Loucy (cell line): Measurements from ENCODE around the gene SUPT20HL2.

Experiments
- H2AFZ ChIP-seq: fragments of 200-600 bp; sonication (generic); 2 replicates; pipeline ENCODE4 v1.6.0; 2016; ENCODE audit warnings: antibody characterized with exemption, mild to moderate bottlenecking, low read length, moderate library complexity
- H3F3A ChIP-seq: fragments of 200-600 bp; 2 replicates; pipeline ENCODE4 v1.6.0; 2016; ENCODE audit warnings: antibody characterized with exemption, low read depth, mild to moderate bottlenecking
- H3K27me3 ChIP-seq: fragments of 200-600 bp; sonication (generic); 2 replicates; pipeline ENCODE4 v1.6.1; 2014; ENCODE audit warnings: low read length, mild to moderate bottlenecking; ENCODE audit not compliant: insufficient read depth, poor library complexity, severe bottlenecking
- H3K36me3 ChIP-seq: fragments of 200-600 bp; sonication (generic); 2 replicates; pipeline ENCODE4 v1.6.1; 2016; ENCODE audit warnings: low read length; ENCODE audit not compliant: insufficient read depth
- H3K4me1 ChIP-seq: fragments of 200-600 bp; sonication (generic); 2 replicates; pipeline ENCODE4 v1.5.1; 2014; ENCODE audit warnings: low read length, mild to moderate bottlenecking; ENCODE audit not compliant: insufficient read depth, poor library complexity, severe bottlenecking
- H3K4me2 ChIP-seq: fragments of 200-600 bp; sonication (generic); 2 replicates; pipeline ENCODE4 v1.6.0; 2014; ENCODE audit warnings: antibody characterized with exemption, low read length, low read depth, mild to moderate bottlenecking; ENCODE audit not compliant: poor library complexity, severe bottlenecking
- H3K4me3 ChIP-seq: fragments of 200-600 bp; sonication (generic); 2 replicates; pipeline ENCODE4 v1.5.1; 2014; ENCODE audit warnings: low read length, mild to moderate bottlenecking, mixed read lengths; ENCODE audit not compliant: poor library complexity, severe bottlenecking
- H3K79me2 ChIP-seq: fragments of 200-600 bp; sonication (generic); 2 replicates; pipeline ENCODE4 v1.6.1; 2014; ENCODE audit warnings: low read length; ENCODE audit not compliant: insufficient read depth
- H3K9ac ChIP-seq: fragments of 200-600 bp; sonication (generic); 2 replicates; pipeline ENCODE4 v1.6.0; 2014; ENCODE audit warnings: mild to moderate bottlenecking, low read depth, low read length, moderate library complexity; ENCODE audit not compliant: poor library complexity, severe bottlenecking
- H3K9me2 ChIP-seq: fragments of 200-600 bp; sonication (generic); replicated peaks from 2 replicates; pipeline ENCODE4 v1.6.1; 2016; ENCODE audit warnings: low read depth, low read length, mixed read lengths
- H3K9me3 ChIP-seq: fragments of 200-600 bp; sonication (generic); 2 replicates; pipeline ENCODE4 v1.6.1; 2014; ENCODE audit warnings: mild to moderate bottlenecking, antibody characterized with exemption, low read length, low read depth; ENCODE audit not compliant: insufficient read depth
- H4K20me1 ChIP-seq: fragments of 200-600 bp; sonication (generic); 2 replicates; pipeline ENCODE4 v1.6.0; 2014; ENCODE audit warnings: antibody characterized with exemption, low read length, mild to moderate bottlenecking; ENCODE audit not compliant: insufficient read depth, poor library complexity, severe bottlenecking
- CTCF ChIP-seq: fragments of 200-600 bp; sonication (generic); conservative IDR thresholded peaks from 2 replicates; pipeline ENCODE4 v1.5.1; 2014; ENCODE audit warnings: mild to moderate bottlenecking, antibody characterized with exemption, low read length
- EZH2phosphoT487 ChIP-seq: fragments of 200-600 bp; IDR thresholded peaks from 2 replicates; pipeline ENCODE4 v1.6.1; 2018; ENCODE audit warnings: antibody characterized with exemption, mild to moderate bottlenecking, moderate library complexity, borderline replicate concordance

Gene SUPT20HL2

GRCh38 chrX:24340501-24340900, 26.6 kb upstream of the SUPT20HL2 start:
- no peaks in the 10 kb centered on the region for H3K4me1 ChIP-seq
- H3K9ac ChIP-seq: no peak overlapping the region
- H3K79me2 ChIP-seq: no peaks in the 10 kb centered on the region
- no peak overlapping the region for H3K4me3 ChIP-seq
- H3K27me3 ChIP-seq: no peaks in the 10 kb centered on the region
- no peaks in the 10 kb centered on the region for H3F3A ChIP-seq
- no peaks in the 10 kb centered on the region for H4K20me1 ChIP-seq
- H3K9me3 ChIP-seq: no peaks in the 10 kb centered on the region
- H2AFZ ChIP-seq: no peak overlapping the region
- no peaks in the 10 kb centered on the region for H3K9me2 ChIP-seq
- H3K4me2 ChIP-seq: no peak overlapping the region
- no peak for TF ChIP-seq CTCF
- no peak for TF ChIP-seq EZH2phosphoT487
- H3K36me3 ChIP-seq: no peaks in the 10 kb centered on the region

- no peaks in the 10 kb centered on the region for H3K27me3 ChIP-seq
- H3K4me2 ChIP-seq: no peak overlapping the region
- H3K36me3 ChIP-seq: no peaks in the 10 kb centered on the region
- TF ChIP-seq CTCF (no peak), EZH2phosphoT487 (no peak)
- no peaks in the 10 kb centered on the region for H3K9me3 ChIP-seq
- no peaks in the 10 kb centered on the region for H3K79me2 ChIP-seq
- H3K9ac ChIP-seq: no peak overlapping the region
- no peaks in the 10 kb centered on the region for H3K9me2 ChIP-seq
- no peaks in the 10 kb centered on the region for H4K20me1 ChIP-seq
- no peak overlapping the region for H3K4me3 ChIP-seq
- no peaks in the 10 kb centered on the region for H3K4me1 ChIP-seq
- H2AFZ ChIP-seq: no peak overlapping the region
- no peaks in the 10 kb centered on the region for H3F3A ChIP-seq
These were observed 26.0 kb upstream of the SUPT20HL2 start for GRCh38 chrX:24339911-24340310.

GRCh38 chrX:24335871-24336270, 22.0 kb upstream of the SUPT20HL2 start:
- TF ChIP-seq EZH2phosphoT487 (no peak), CTCF (no peak)
- H3K9ac ChIP-seq: no peak overlapping the region
- no peaks in the 10 kb centered on the region for H4K20me1 ChIP-seq

More at GRCh38 chrX:24335871-24336270, 22.0 kb upstream of the SUPT20HL2 start:
- H3K36me3 ChIP-seq: no peaks in the 10 kb centered on the region
- no peaks in the 10 kb centered on the region for H3K27me3 ChIP-seq
- H3F3A ChIP-seq: no peaks in the 10 kb centered on the region
- no peak overlapping the region for H3K4me3 ChIP-seq
- H3K9me3 ChIP-seq: no peaks in the 10 kb centered on the region
- H3K9me2 ChIP-seq: no peaks in the 10 kb centered on the region
- H3K4me2 ChIP-seq: no peak overlapping the region
- no peak overlapping the region for H2AFZ ChIP-seq
- peaks cover 8% of the 10 kb centered on the region for H3K4me1 ChIP-seq
- no peaks in the 10 kb centered on the region for H3K79me2 ChIP-seq
